ENCODE data around the gene KPNA4. TPM values are rescaled to one million over a fixed set of nuclear protein-coding genes. Genes with fewer than 3 reads are reported as not detected.

KPNA4 gene
- polyA plus RNA-seq, 2 of the 4 experiments (the other 2 are of a cell fraction), result 35.0 to 36.5 TPM

GRCh38 chr3:160482796-160483195 lies 82.6 kb downstream of the KPNA4 start:
- H3K27ac ChIP-seq, result no peak overlapping the region
- DNase-seq (ENCODE audit: low read depth in 1 of 2, low spot score in 1 of 2) (no peak), FAIRE-seq (no peak), ATAC-seq (no peak)
- no peak overlapping the region for H3K4me2 ChIP-seq
- TF ChIP-seq CBX8 (IDR thresholded peaks at IDR 0.05) (no peak), HOXB5 (CRISPR knock-in tag; IDR thresholded peaks at IDR 0.05) (no peak), SREBF2 (IDR thresholded peaks at IDR 0.05) (no peak), MAX (IDR thresholded peaks at IDR 0.05) (no peak), CEBPB (IDR thresholded peaks at IDR 0.05) (no peak), EHMT2 (IDR thresholded peaks at IDR 0.05; ENCODE audit: low read depth) (no peak)
- 0 out of 3 replicates have a peak, but pooled peaks cover 2% of the 10 kb centered on the region for H3K4me1 ChIP-seq
- 74% methylated on average over 3 of the region's 3 CpGs for WGBS (ENCODE audit: missing lambda C conversion rate)
- ChIA-PET POLR2A (no interaction called here), CTCF (interaction anchor here (1.4 kb wide), 1 partner anchor 21 kb away, joined by 3 read pairs; no protein-coding TSS in a partner anchor)
- no peak overlapping the region for H3K4me3 ChIP-seq
- H3K9me3 ChIP-seq, result no peaks in the 10 kb centered on the region

GRCh38 chr3:160481856-160482255 lies 83.5 kb downstream of the KPNA4 start:
- WGBS (ENCODE audit: missing lambda C conversion rate), result 92% methylated on average over 6 of the region's 6 CpGs
- H3K27ac ChIP-seq, result no peak overlapping the region
- no peak for DNase-seq (ENCODE audit: low read depth in 1 of 2, low spot score in 1 of 2)
- CTCF ChIA-PET, result interaction anchor here (1.0 to 1.4 kb wide), 3 partner anchors 20 to 449 kb away, joined by 3 to 4 read pairs (median 3); no protein-coding TSS in a partner anchor
- no peak overlapping the region for H3K4me2 ChIP-seq
- POLR2A ChIA-PET, result no interaction called here
- no peak for ATAC-seq
- FAIRE-seq, result no peak
- TF ChIP-seq PBX3 (IDR thresholded peaks at IDR 0.05) (no peak), SMC3 (IDR thresholded peaks at IDR 0.05) (no peak), E2F6 (IDR thresholded peaks at IDR 0.05; ENCODE audit: borderline replicate concordance, low read depth) (no peak), SREBF2 (IDR thresholded peaks at IDR 0.05) (no peak), POLR2A (IDR thresholded peaks at IDR 0.05; ENCODE audit: low read length) (no peak), FOSL2 (IDR thresholded peaks at IDR 0.05) (no peak), FOSL2 (CRISPR knock-in tag; IDR thresholded peaks at IDR 0.05) (no peak), ZNF302 (CRISPR knock-in tag; IDR thresholded peaks at IDR 0.05) (no peak), HOXB13 (CRISPR knock-in tag; IDR thresholded peaks at IDR 0.05; ENCODE audit: low read depth) (no peak), MAZ (IDR thresholded peaks at IDR 0.05; ENCODE audit: borderline replicate concordance, low read depth, low read length) (no peak), NFE2L2 (conservative IDR thresholded peaks at IDR 0.05; ENCODE audit: low read length) (no peak), FOSB (CRISPR knock-in tag; IDR thresholded peaks at IDR 0.05) (no peak), EP300 (IDR thresholded peaks at IDR 0.05) (no peak), PHF8 (IDR thresholded peaks at IDR 0.05; ENCODE audit: borderline replicate concordance, low read depth) (no peak), POLR2AphosphoS2 (conservative IDR thresholded peaks at IDR 0.05; ENCODE audit: low read length) (no peak)
- H3K9me3 ChIP-seq, result no peaks in the 10 kb centered on the region
- H3K4me1 ChIP-seq, result 0 out of 3 replicates have a peak, but pooled peaks cover 2% of the 10 kb centered on the region
- H3K4me3 ChIP-seq, result no peak overlapping the region

- Histone ChIP-seq H3K4me2 (no peak overlapping the region), H3K27ac (no peak overlapping the region), H3K4me1 (no peaks in the 10 kb centered on the region), H3K9me3 (no peaks in the 10 kb centered on the region), H3K4me3 (no peak overlapping the region)
- CTCF ChIA-PET, result interaction anchor here (1.4 kb wide), 1 partner anchor 21 kb away, joined by 3 read pairs; no protein-coding TSS in a partner anchor
- TF ChIP-seq USF2 (IDR thresholded peaks at IDR 0.05) (no peak), RAD21 (conservative IDR thresholded peaks at IDR 0.05 in 1 of 2, IDR thresholded peaks at IDR 0.05 in 1 of 2) (no peak), EHF (CRISPR knock-in tag; IDR thresholded peaks at IDR 0.05) (no peak), CBX8 (IDR thresholded peaks at IDR 0.05) (no peak), SREBF2 (IDR thresholded peaks at IDR 0.05) (no peak), PBX3 (IDR thresholded peaks at IDR 0.05) (no peak), KDM1A (IDR thresholded peaks at IDR 0.05; ENCODE audit: low read depth) (no peak), GATA3 (IDR thresholded peaks at IDR 0.05; ENCODE audit: borderline replicate concordance) (no peak)
- ATAC-seq (no peak), DNase-seq (ENCODE audit: low read depth in 1 of 2, low spot score in 1 of 2) (no peak), FAIRE-seq (no peak)
- POLR2A ChIA-PET, result no interaction called here
- WGBS (ENCODE audit: missing lambda C conversion rate), result 80% methylated on average over 5 of the region's 5 CpGs
These were observed 84.4 kb downstream of the KPNA4 start for GRCh38 chr3:160480931-160481330.
